Keratinocyte (primary cell): ENCODE data around the gene FARP2. TPM values are rescaled to one million over a fixed set of nuclear protein-coding genes. Genes with fewer than 3 reads are reported as not detected.
"Not testable (repeated sequence)": the region's sequence is repeated elsewhere in the genome, so short reads cannot be mapped to it uniquely, and the experiment has no call there.

Experiments used
- DNase-seq: peaks from one replicate; pipeline ENCODE4 v3.0.0-alpha.2; 2011; ENCODE audit warnings: low read depth, missing footprints, low spot score
- FAIRE-seq: peaks from 2 replicates; lab custom pipeline; 2011; peaks lifted over from hg19 to GRCh38; lab: Jason Lieb, UNC
- H2AFZ ChIP-seq: 2 replicates; pipeline ENCODE4 v1.6.0; 2012; ENCODE audit warnings: low read length, control low read depth, inconsistent platforms; ENCODE audit not compliant: control insufficient read depth
- H3K27ac ChIP-seq: 2 replicates; pipeline ENCODE4 v1.5.1; 2011; ENCODE audit warnings: low read length; ENCODE audit not compliant: control insufficient read depth, insufficient read depth
- H3K27me3 ChIP-seq: 3 replicates; pipeline ENCODE4 v1.6.0; 2011; ENCODE audit warnings: low read length; ENCODE audit not compliant: control insufficient read depth, insufficient read depth; ENCODE audit errors: extremely low read depth
- H3K36me3 ChIP-seq, 2 experiments: 2 replicates in 1 of 2; 3 replicates in 1 of 2; pipeline ENCODE4 v1.5.1; 2011; ENCODE audit warnings: low read length in 2 of 2, mild to moderate bottlenecking in 1 of 2; ENCODE audit not compliant: control insufficient read depth in 2 of 2, insufficient read depth in 2 of 2; ENCODE audit errors: extremely low read depth in 1 of 2
- H3K4me1 ChIP-seq: 3 replicates; pipeline ENCODE4 v1.5.1; 2011; ENCODE audit warnings: low read length; ENCODE audit not compliant: control insufficient read depth, insufficient read depth; ENCODE audit errors: extremely low read depth
- H3K4me2 ChIP-seq: 3 replicates; pipeline ENCODE4 v1.6.0; 2011; ENCODE audit warnings: low read depth, low read length; ENCODE audit not compliant: control insufficient read depth, insufficient read depth; ENCODE audit errors: extremely low read depth
- H3K4me3 ChIP-seq, 3 experiments: fragments of 200-600 bp in 1 of 3; sonication (generic) in 1 of 3; 2 replicates in 2 of 3; 3 replicates in 1 of 3; pipeline ENCODE4 v1.5.1; 2011 to 2016; ENCODE audit warnings: low read length in 3 of 3, mild to moderate bottlenecking in 3 of 3, control low read depth in 2 of 3, inconsistent platforms in 1 of 3, low read depth in 1 of 3, mixed read lengths in 1 of 3, mixed run types in 1 of 3, moderate library complexity in 1 of 3; ENCODE audit not compliant: control insufficient read depth in 2 of 3, insufficient read depth in 2 of 3; ENCODE audit errors: extremely low read depth in 1 of 3
- H3K79me2 ChIP-seq: 2 replicates; pipeline ENCODE4 v1.6.0; 2012; ENCODE audit warnings: low read length; ENCODE audit not compliant: control insufficient read depth, insufficient read depth
- H3K9ac ChIP-seq: 3 replicates; pipeline ENCODE4 v1.6.0; 2011; ENCODE audit warnings: low read length; ENCODE audit not compliant: control insufficient read depth, insufficient read depth; ENCODE audit errors: extremely low read depth
- H3K9me1 ChIP-seq: 3 replicates; pipeline ENCODE4 v1.6.0; 2011; ENCODE audit warnings: low read length; ENCODE audit not compliant: control insufficient read depth, insufficient read depth; ENCODE audit errors: extremely low read depth
- H3K9me3 ChIP-seq: 2 replicates; pipeline ENCODE4 v1.5.1; 2012; ENCODE audit warnings: low read depth, low read length; ENCODE audit not compliant: control insufficient read depth
- H4K20me1 ChIP-seq: 3 replicates; pipeline ENCODE4 v1.6.0; 2011; ENCODE audit warnings: low read length; ENCODE audit not compliant: control insufficient read depth, insufficient read depth; ENCODE audit errors: extremely low read depth
- EZH2 ChIP-seq: IDR thresholded peaks from one replicate; pipeline ENCODE4 v1.6.1; 2012; ENCODE audit warnings: inconsistent platforms, mild to moderate bottlenecking, low read length, moderate library complexity
- dilution Hi-C: fragments of 300-500 bp; cut with MboI; formaldehyde crosslinking; loops from one replicate; pipeline ENCODE4 v1.7.0; 2020; ENCODE audit warnings: low sequenced_read_pairs; ENCODE audit not compliant: extremely low pct_ligation_motif_present
- polyA plus RNA-seq, 5 experiments: library from polyadenylated mRNA; depleted of rRNA in 3 of 5; stranded (reverse) in 3 of 5; stranded (forward) in 1 of 5; unstranded in 1 of 5; fragments of >200 nt; gene quantifications; 1 replicate in 1 of 5; 2 replicates in 3 of 5; 3 replicates in 1 of 5; pipeline versions ENCODE4 v1.2.1 to v1.2.3, GENCODE V29; 2011 to 2012; ENCODE audit warnings: missing spikeins in 2 of 5, low read depth in 1 of 5, low replicate concordance in 1 of 5
- TF ChIP-seq, protein P1 (sequence below), 3 experiments: IDR thresholded peaks in 1 of 3; conservative IDR thresholded peaks in 1 of 3; optimal IDR thresholded peaks in 1 of 3; 2 replicates in 2 of 3; 3 replicates in 1 of 3; pipeline versions ENCODE3 to v1.5.1; 2011; ENCODE audit warnings: low read length in 3 of 3, mild to moderate bottlenecking in 3 of 3, moderate library complexity in 2 of 3, control low read depth in 1 of 3, inconsistent platforms in 1 of 3; ENCODE audit not compliant: insufficient read depth in 2 of 3; ENCODE audit errors: extremely low read depth in 1 of 3

The FARP2 gene
- polyA plus RNA-seq, 1 donor (not counting 4 experiments of a cell fraction or from before 2014, with no cell fraction given) = 39.3 TPM

DNA sequence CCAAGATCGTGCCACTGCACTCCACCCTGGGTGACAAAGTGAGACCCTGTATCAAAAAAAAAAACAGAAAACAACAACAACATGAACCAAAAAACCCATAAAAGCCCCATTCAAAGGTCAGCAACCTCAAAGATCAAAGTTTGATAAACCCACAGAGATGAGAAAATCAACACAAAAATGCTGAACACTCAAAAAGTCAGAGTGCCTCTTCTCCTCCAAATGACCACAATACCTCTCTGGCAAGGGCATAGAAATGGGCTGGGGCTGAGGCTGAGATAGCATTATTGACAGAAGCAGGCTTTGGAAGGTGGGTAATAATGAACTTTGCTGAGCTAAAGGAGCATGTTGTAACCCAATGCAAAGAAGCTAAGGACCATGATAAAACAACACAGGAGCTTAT is 66.3 kb downstream of the FARP2 start:
- Histone ChIP-seq H3K27me3 (no peaks in the 10 kb centered on the region), H3K9ac (no peak overlapping the region), H3K27ac (no peak overlapping the region), H2AFZ (no peak overlapping the region), H3K4me1 (no peaks in the 10 kb centered on the region), H3K4me2 (no peak overlapping the region), H3K79me2 (no peaks in the 10 kb centered on the region), H4K20me1 (no peaks in the 10 kb centered on the region), H3K4me3 (no peak overlapping the region), H3K36me3 (peaks cover 17 to 23% of the 10 kb centered on the region in 2 experiments), H3K9me3 (no peaks in the 10 kb centered on the region), H3K9me1 (no peaks in the 10 kb centered on the region)
- FAIRE-seq (no peak), DNase-seq (no peak)
- dilution Hi-C loops = no loop called here
- TF ChIP-seq EZH2 = no peak
- TF ChIP-seq, protein P1, sequence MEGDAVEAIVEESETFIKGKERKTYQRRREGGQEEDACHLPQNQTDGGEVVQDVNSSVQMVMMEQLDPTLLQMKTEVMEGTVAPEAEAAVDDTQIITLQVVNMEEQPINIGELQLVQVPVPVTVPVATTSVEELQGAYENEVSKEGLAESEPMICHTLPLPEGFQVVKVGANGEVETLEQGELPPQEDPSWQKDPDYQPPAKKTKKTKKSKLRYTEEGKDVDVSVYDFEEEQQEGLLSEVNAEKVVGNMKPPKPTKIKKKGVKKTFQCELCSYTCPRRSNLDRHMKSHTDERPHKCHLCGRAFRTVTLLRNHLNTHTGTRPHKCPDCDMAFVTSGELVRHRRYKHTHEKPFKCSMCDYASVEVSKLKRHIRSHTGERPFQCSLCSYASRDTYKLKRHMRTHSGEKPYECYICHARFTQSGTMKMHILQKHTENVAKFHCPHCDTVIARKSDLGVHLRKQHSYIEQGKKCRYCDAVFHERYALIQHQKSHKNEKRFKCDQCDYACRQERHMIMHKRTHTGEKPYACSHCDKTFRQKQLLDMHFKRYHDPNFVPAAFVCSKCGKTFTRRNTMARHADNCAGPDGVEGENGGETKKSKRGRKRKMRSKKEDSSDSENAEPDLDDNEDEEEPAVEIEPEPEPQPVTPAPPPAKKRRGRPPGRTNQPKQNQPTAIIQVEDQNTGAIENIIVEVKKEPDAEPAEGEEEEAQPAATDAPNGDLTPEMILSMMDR (optimal IDR thresholded peaks at IDR 0.05 in 1 of 3, IDR thresholded peaks at IDR 0.05 in 1 of 3, conservative IDR thresholded peaks at IDR 0.05 in 1 of 3; ENCODE audit: extremely low read depth in 1 of 3, insufficient read depth in 2 of 3, low read length in 3 of 3) = no peak

DNA sequence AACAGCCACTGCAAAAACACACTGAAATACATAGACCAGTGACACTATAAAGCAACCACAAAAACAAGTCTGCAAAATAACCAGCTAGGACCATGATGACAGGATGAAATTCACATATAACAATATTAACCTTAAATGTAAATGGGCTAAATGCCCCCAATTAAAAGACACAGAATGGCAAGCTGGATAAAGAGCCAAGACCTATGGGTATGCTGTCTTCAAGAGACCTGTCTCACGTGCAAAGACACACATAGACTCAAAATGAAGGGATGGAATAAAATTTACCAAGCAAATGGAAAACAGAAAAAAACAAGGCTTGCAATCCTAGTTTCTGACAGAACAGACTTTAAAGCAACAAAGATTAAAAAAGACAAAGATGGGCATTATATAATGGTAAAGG is 67.4 kb downstream of the FARP2 start:
- H3K4me2 ChIP-seq, H4K20me1 ChIP-seq, H3K4me3 ChIP-seq, H3K9me3 ChIP-seq, H3K27me3 ChIP-seq, dilution Hi-C loops, H3K9me1 ChIP-seq, H3K4me1 ChIP-seq, DNase-seq, H3K27ac ChIP-seq, H3K79me2 ChIP-seq, H2AFZ ChIP-seq, H3K9ac ChIP-seq, FAIRE-seq: not testable (repeated sequence)
- H3K36me3 ChIP-seq = peaks cover 6 to 22% of the 10 kb centered on the region in 2 experiments

DNA sequence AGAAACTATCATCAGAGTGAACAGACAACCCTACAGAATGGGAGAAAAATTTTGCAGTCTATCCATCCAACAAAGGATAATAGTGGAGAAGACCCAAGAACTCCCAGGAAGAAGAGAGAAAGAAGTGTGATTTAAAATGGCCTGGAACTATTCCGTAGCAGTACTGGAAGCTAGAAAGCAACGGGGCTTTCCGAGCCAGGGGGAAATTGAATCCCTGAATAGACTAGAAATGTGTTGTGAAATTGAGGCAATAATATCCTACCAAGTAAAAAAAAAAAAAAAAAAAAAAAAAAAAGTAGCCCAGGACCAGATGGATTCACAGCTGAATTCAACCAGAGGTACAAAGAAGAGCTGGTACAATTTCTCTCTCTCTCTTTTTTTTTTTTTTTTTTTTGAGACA is 69.3 kb downstream of the FARP2 start:
- dilution Hi-C loops = loop anchor here (5.0 kb wide), 1 partner anchor 52 kb away; no protein-coding TSS in a partner anchor
- Histone ChIP-seq H3K9ac (no peak overlapping the region), H3K27me3 (no peaks in the 10 kb centered on the region), H3K79me2 (no peaks in the 10 kb centered on the region), H3K4me3 (no peak overlapping the region), H3K27ac (no peak overlapping the region), H3K4me1 (no peaks in the 10 kb centered on the region), H2AFZ (no peak overlapping the region), H3K4me2 (no peak overlapping the region), H4K20me1 (no peaks in the 10 kb centered on the region), H3K9me1 (no peaks in the 10 kb centered on the region), H3K36me3 (peaks cover 4 to 21% of the 10 kb centered on the region in 2 experiments), H3K9me3 (no peaks in the 10 kb centered on the region)
- FAIRE-seq = no peak
- TF ChIP-seq EZH2 = no peak
- TF ChIP-seq, protein P1 (optimal IDR thresholded peaks at IDR 0.05 in 1 of 3, IDR thresholded peaks at IDR 0.05 in 1 of 3, conservative IDR thresholded peaks at IDR 0.05 in 1 of 3; ENCODE audit: extremely low read depth in 1 of 3, insufficient read depth in 2 of 3, low read length in 3 of 3) = no peak
- DNase-seq = no peak
